DND-41 (cell line): ENCODE results near the gene PARVA.

ENCODE experiments used
- CTCF ChIP-seq: IDR thresholded peaks from 2 replicates; pipeline ENCODE4 v1.5.1; 2012; ENCODE audit warnings: borderline replicate concordance, low read length, moderate library complexity, mild to moderate bottlenecking; ENCODE audit not compliant: poor library complexity, severe bottlenecking; ENCODE audit errors: extremely low read depth
- EZH2 ChIP-seq: IDR thresholded peaks from 3 replicates; pipeline ENCODE4 v1.6.1; 2012; ENCODE audit warnings: borderline replicate concordance, low read depth, mild to moderate bottlenecking, moderate library complexity, low read length, inconsistent platforms; ENCODE audit not compliant: severe bottlenecking

DNA sequence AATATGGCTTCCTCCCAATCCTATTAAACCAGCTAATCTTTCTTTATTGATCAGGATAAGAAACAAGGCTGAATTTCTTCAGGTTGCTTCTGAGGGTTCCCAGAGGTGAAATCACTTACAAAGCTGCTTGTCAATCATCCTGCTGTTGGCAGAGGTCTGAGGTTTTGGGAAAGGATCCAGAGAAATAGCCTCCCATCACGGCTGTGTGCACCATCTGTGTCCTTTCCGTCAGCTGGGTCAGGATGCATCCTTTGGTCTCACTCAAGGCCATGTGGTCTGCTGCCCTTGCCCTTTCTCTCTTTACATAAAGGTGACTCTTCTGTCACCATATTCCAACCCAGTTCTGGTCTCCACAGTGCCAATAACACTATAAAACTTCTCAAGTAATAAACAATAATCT lies 183.5 kb downstream of the PARVA start:
- TF ChIP-seq CTCF (no peak), EZH2 (no peak)
